ENCODE data around the gene C12orf60. TPM values are rescaled to one million over a fixed set of nuclear protein-coding genes. Genes with fewer than 3 reads are reported as not detected.
A peak's percentile ranks its signal among the peaks of the same experiment; 100 is the strongest.

Gene C12orf60
- total RNA-seq, 1 experiment from 2014 or later: 1.9 TPM

DNA sequence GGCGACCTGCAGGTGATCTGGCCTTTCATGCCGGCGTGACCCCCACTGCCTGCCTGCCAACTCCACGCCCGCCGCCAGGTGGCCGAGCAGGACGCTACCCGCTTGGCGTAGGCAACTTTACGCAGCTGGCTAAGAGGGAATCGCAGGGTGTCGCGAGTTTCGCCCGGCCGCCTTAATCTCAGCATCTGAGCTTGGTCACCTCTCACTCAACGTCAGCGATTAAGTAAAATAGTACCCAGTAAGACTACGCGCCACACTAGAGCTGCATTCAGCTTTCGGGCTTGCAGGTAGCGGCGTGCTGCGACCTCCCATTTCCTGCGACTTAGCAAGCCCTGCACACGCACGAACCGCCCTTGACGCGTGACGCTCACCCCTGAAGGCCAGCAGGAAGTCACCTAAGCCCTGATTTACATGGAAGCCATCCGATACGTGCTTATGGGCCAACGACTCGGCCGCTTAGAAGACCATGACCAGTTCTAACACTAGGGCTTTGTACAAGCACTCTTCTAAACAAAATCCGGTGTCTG is 33.4 kb upstream of the C12orf60 start:
- Histone ChIP-seq H3K23me2 (ENCODE audit: insufficient read length, low read depth, low read length, poor library complexity, severe bottlenecking) (peaks cover 13% of the 10 kb centered on the region), H3K27ac (ENCODE audit: insufficient read length, low read depth, low read length) (peak overlapping the region; percentile 87), H4K91ac (ENCODE audit: insufficient read length, low read depth, low read length) (no peak overlapping the region), H3K56ac (ENCODE audit: insufficient read length, low read depth, low read length) (peak overlapping the region; percentile 25), H2BK20ac (ENCODE audit: low read depth, low read length, poor library complexity, severe bottlenecking) (no peak overlapping the region), H3K4me1 (ENCODE audit: insufficient read depth, low read length) (no peaks in the 10 kb centered on the region), H2AFZ (ENCODE audit: low read length) (no peak overlapping the region), H3K4me2 (ENCODE audit: insufficient read depth, insufficient read length, low read length) (peak overlapping the region; percentile 89), H4K20me1 (ENCODE audit: control insufficient read depth, insufficient read depth, insufficient read length) (peaks cover 3% of the 10 kb centered on the region), H3K9ac (ENCODE audit: extremely low read depth, insufficient read length, low read length) (peak overlapping the region; percentile 92), H2BK15ac (ENCODE audit: low read depth, low read length) (no peak overlapping the region), H3K23ac (ENCODE audit: insufficient read length, low read depth, low read length) (no peak overlapping the region), H3K9me3 (ENCODE audit: control insufficient read depth, low read depth, low read length) (no peaks in the 10 kb centered on the region), H2BK12ac (ENCODE audit: insufficient read length, low read depth, low read length) (no peak overlapping the region), H3K14ac (ENCODE audit: insufficient read depth, low read length) (peak overlapping the region; percentile 87), H4K8ac (replicated peaks; ENCODE audit: insufficient read length, low read depth, low read length) (no peak overlapping the region), H3K79me2 (ENCODE audit: insufficient read depth, low read length) (no peaks in the 10 kb centered on the region; the same call in 1 of the 2 replicates), H4K5ac (ENCODE audit: insufficient read length, low read depth, low read length) (no peak overlapping the region), H3T11ph (ENCODE audit: low read length) (no peak overlapping the region), H3K4ac (ENCODE audit: low read depth, low read length) (no peak overlapping the region), H3K18ac (ENCODE audit: insufficient read length, low read depth, low read length) (peak overlapping the region; percentile 87), H2AK5ac (ENCODE audit: insufficient read length, low read length) (no peak overlapping the region), H2BK5ac (ENCODE audit: insufficient read length, low read length) (peak overlapping the region; percentile 25), H2BK120ac (ENCODE audit: low read depth, low read length, poor library complexity, severe bottlenecking) (no peak overlapping the region), H3K27me3 (ENCODE audit: insufficient read depth, low read length) (no peaks in the 10 kb centered on the region), H3K79me1 (ENCODE audit: insufficient read depth, low read depth, low read length, poor library complexity, severe bottlenecking) (no peaks in the 10 kb centered on the region)
- Mint-ChIP-seq H3K4me3 (peak overlapping the region; percentile 96 to 98), H3K27ac (peak overlapping the region; percentile 98 to 99 (median 99)), H3K36me3 (ENCODE audit: insufficient read depth in 1 of 3, low read depth in 3 of 3) (peaks cover 18 to 32% (median 26%) of the 10 kb centered on the region in 3 experiments), H3K9me3 (peaks cover 7 to 9% of the 10 kb centered on the region in 2 experiments; a peak in 4 of 5 replicates), H3K4me1 (peaks cover 19 to 30% of the 10 kb centered on the region in 2 experiments), H3K27me3 (ENCODE audit: low read depth) (peaks cover 5% of the 10 kb centered on the region; the same call in 1 of the 2 replicates)
- DNase-seq: peak; percentile 93
- WGBS (ENCODE audit: extremely low coverage, insufficient read length, low lambda C conversion rate): no CpG with 5 or more reads among the region's 38 CpGs
- TF ChIP-seq, protein P1, sequence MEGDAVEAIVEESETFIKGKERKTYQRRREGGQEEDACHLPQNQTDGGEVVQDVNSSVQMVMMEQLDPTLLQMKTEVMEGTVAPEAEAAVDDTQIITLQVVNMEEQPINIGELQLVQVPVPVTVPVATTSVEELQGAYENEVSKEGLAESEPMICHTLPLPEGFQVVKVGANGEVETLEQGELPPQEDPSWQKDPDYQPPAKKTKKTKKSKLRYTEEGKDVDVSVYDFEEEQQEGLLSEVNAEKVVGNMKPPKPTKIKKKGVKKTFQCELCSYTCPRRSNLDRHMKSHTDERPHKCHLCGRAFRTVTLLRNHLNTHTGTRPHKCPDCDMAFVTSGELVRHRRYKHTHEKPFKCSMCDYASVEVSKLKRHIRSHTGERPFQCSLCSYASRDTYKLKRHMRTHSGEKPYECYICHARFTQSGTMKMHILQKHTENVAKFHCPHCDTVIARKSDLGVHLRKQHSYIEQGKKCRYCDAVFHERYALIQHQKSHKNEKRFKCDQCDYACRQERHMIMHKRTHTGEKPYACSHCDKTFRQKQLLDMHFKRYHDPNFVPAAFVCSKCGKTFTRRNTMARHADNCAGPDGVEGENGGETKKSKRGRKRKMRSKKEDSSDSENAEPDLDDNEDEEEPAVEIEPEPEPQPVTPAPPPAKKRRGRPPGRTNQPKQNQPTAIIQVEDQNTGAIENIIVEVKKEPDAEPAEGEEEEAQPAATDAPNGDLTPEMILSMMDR (conservative IDR thresholded peaks at IDR 0.05): peak; percentile 71
